Stimulated activated CD4-positive, alpha-beta T cell treated with anti-CD3 and anti-CD28 coated beads, Interleukin-1b, Interleukin-23, amount 100 ng/mL, for 48 hours (primary cell): ENCODE measurements around the gene ASAH2B.

Experiments used
- DNase-seq: peaks from one replicate; pipeline ENCODE4 v3.0.0-alpha.2; 2020

Gene ASAH2B

DNA sequence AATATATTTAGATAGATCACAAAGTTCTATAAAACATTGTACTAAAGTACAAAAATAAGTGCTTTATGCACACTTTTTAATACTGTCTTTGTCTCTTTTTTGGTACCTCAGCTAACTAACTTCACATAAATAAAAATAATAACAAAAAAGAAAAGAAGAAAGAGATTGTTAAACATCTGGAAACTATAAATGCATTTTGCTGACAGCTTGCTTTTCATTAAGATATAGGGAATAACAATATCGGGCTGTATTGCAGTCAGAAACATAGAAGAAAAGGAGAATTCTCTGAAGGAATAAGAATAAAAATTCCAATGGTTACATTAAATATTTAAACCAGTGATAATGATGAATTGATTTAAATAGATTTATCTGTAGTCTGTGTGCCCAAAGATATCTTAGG, 59.9 kb downstream of the ASAH2B start:
- no peak for DNase-seq

DNA sequence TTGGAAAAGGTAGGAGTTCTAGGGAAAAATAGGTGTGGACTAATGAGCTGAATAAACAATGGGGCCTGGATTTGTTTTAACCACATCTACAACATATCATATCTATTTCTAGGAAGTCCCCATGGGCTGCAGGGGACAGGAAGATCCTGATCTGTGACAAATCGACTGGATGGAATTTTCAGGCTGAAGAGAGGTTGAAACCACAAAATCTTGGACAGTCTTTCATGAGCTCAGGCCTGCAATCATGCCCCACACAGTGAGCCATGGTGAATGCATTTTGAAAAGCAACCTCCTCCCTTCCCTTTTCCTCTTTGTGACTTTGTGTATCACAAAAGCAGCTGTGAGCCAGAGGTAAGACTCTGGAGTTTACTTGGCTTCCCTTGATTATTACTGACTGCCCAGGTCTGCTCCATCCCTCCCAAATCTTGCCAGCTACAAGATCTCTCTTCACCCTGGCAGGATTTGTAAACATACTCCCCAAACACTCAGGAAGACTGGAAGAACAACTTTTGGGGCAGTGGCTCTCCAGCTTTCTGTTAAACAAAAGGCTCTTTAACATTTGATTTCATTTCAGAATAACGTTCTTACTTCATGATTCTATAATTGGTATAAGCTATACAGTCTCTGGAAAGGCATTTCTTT, 66.4 kb downstream of the ASAH2B start:
- no peak for DNase-seq

DNA sequence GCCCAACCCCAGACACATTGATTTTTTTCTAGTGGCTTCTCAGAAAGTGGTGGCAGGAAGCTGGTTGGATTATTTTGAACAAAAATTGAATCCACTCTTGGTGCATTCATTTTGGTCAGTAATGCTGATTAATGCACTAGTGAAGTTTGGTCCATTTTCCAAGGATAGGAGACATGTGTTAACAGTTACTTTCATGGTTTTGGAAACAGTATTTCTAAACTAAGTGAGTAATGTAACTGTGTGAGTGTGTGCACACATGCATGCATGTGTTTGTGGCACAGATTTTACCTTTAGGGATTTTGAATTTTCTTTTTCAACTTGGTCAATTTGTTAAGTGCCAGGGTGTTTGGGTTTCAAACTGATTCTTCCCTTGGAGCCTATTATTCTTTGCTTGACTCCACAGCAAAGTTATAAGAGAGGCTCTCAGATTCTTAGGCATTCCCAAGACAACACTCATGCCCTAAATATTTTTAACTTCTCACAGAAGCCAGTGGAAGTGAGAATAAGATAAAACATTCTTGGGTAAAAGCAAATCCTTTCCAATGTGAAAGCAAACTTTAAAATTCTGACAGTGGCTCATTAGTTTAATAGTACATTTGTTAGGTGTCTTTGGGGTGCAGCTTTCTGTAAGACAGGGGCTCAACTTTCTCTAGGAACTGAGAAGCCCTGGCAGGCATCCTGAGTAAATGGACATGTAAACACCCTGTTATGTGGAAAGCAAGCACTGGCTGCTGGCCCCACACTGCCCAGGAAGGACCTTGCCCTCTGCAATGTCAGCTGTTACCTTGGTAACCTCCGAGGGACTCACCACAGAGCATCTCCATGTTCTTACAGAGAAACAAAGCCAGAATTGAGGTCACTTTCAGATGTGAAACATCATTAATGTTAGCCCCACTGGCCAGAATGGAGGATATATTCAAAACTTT, 68.4 kb downstream of the ASAH2B start:
- no peak for DNase-seq
